ENCODE results near the gene WWTR1. TPM values are rescaled to one million over a fixed set of nuclear protein-coding genes. Genes with fewer than 3 reads are reported as not detected.
A peak's percentile ranks its signal among the peaks of the same experiment; 100 is the strongest.

WWTR1 gene
- total and polyA plus RNA-seq, 2 experiments from 2014 or later = 25.1 to 26.2 TPM

GRCh38 chr3:149536429-149536828, 121.4 kb downstream of the WWTR1 start:
- peaks cover 8% of the 10 kb centered on the region for H3K27me3 Mint-ChIP-seq (ENCODE audit: insufficient read depth, low read depth, poor library complexity)
- peak; percentile 91 for ATAC-seq
- H3K27ac Mint-ChIP-seq = peak overlapping the region; percentile 56; the same call in 1 of the 2 replicates
- TF ChIP-seq JUNB (IDR thresholded peaks at IDR 0.05; ENCODE audit: unreplicated experiment) (no peak), EZH2 (IDR thresholded peaks at IDR 0.05; ENCODE audit: low read depth, unreplicated experiment) (no peak), EZH2phosphoT487 (IDR thresholded peaks at IDR 0.05; ENCODE audit: unreplicated experiment) (no peak), STAT1 (IDR thresholded peaks at IDR 0.05; ENCODE audit: unreplicated experiment) (no peak)
- no peaks in the 10 kb centered on the region; the same call in 1 of the 2 replicates for H3F3A ChIP-seq (replicated peaks; ENCODE audit: low read depth)
- H3K4me2 ChIP-seq = peak overlapping the region; percentile 70
- H4K20me1 ChIP-seq (replicated peaks; ENCODE audit: insufficient read depth) = peaks cover 9% of the 10 kb centered on the region
- peak overlapping the region; percentile 22; the same call in 1 of the 3 replicates for H3K4me3 Mint-ChIP-seq
- peaks cover 43% of the 10 kb centered on the region for H3K4me1 Mint-ChIP-seq
- H3K9me3 Mint-ChIP-seq = no peaks in the 10 kb centered on the region
- H2AFZ ChIP-seq = no peak overlapping the region
- H3K27ac ChIP-seq (ENCODE audit: low read depth) = no peak overlapping the region; the same call in 1 of the 2 replicates
- H3K27me3 ChIP-seq (ENCODE audit: insufficient read depth) = no peaks in the 10 kb centered on the region
- H3K36me3 Mint-ChIP-seq (ENCODE audit: low read depth) = peaks cover 3% of the 10 kb centered on the region; the same call in 2 of the 3 replicates
- H3K9me2 ChIP-seq (ENCODE audit: insufficient read depth) = no peaks in the 10 kb centered on the region
- no peaks in the 10 kb centered on the region for H3K36me3 ChIP-seq (ENCODE audit: insufficient read depth)
- H3K4me1 ChIP-seq (ENCODE audit: insufficient read depth) = peaks cover 50% of the 10 kb centered on the region
- peaks cover 55% of the 10 kb centered on the region for H3K79me2 ChIP-seq (replicated peaks; ENCODE audit: insufficient read depth)
- DNase-seq (ENCODE audit: low spot score) = peak; percentile 78
- peak overlapping the region; percentile 25 for H3K4me3 ChIP-seq

- ATAC-seq (no peak), DNase-seq (ENCODE audit: low spot score) (no peak)
- Histone ChIP-seq H3K4me1 (ENCODE audit: insufficient read depth) (peaks cover 51% of the 10 kb centered on the region), H3K27me3 (ENCODE audit: insufficient read depth) (no peaks in the 10 kb centered on the region), H3K36me3 (ENCODE audit: insufficient read depth) (no peaks in the 10 kb centered on the region), H2AFZ (no peak overlapping the region), H3K79me2 (replicated peaks; ENCODE audit: insufficient read depth) (peaks cover 49% of the 10 kb centered on the region), H4K20me1 (replicated peaks; ENCODE audit: insufficient read depth) (peaks cover 9% of the 10 kb centered on the region), H3K4me3 (no peak overlapping the region), H3K9me2 (ENCODE audit: insufficient read depth) (no peaks in the 10 kb centered on the region), H3K27ac (ENCODE audit: low read depth) (peak overlapping the region; percentile 2; the same call in 1 of the 2 replicates), H3K4me2 (no peak overlapping the region), H3F3A (replicated peaks; ENCODE audit: low read depth) (no peaks in the 10 kb centered on the region; the same call in 1 of the 2 replicates)
- peaks cover 10% of the 10 kb centered on the region for H3K27me3 Mint-ChIP-seq (ENCODE audit: insufficient read depth, low read depth, poor library complexity)
- H3K4me1 Mint-ChIP-seq = peaks cover 39% of the 10 kb centered on the region
- no peak overlapping the region; the same call in 1 of the 2 replicates for H3K27ac Mint-ChIP-seq
- H3K36me3 Mint-ChIP-seq (ENCODE audit: low read depth) = no peaks in the 10 kb centered on the region
- TF ChIP-seq NANOG (IDR thresholded peaks at IDR 0.05; ENCODE audit: borderline replicate concordance) = no peak
- no peak for TF ChIP-seq JUNB (IDR thresholded peaks at IDR 0.05; ENCODE audit: unreplicated experiment)
- no peak for TF ChIP-seq STAT1 (IDR thresholded peaks at IDR 0.05; ENCODE audit: unreplicated experiment)
- TF ChIP-seq POLR2AphosphoS5 (IDR thresholded peaks at IDR 0.05; ENCODE audit: low read depth) = no peak
- TF ChIP-seq ZNF114 (CRISPR knock-in tag; IDR thresholded peaks at IDR 0.05) = no peak
- no peak for TF ChIP-seq ETS1 (IDR thresholded peaks at IDR 0.05)
- TF ChIP-seq CREB1 (CRISPR knock-in tag; IDR thresholded peaks at IDR 0.05; ENCODE audit: low read depth) = no peak
- TF ChIP-seq EZH2phosphoT487 (IDR thresholded peaks at IDR 0.05; ENCODE audit: unreplicated experiment) = no peak
- H3K9me3 Mint-ChIP-seq = no peaks in the 10 kb centered on the region
- no peak overlapping the region for H3K4me3 Mint-ChIP-seq
Observed at GRCh38 chr3:149535333-149535685, 122.5 kb downstream of the WWTR1 start.

Measured in GM23338 (cell line).